Stimulated activated CD8-positive, alpha-beta memory T cell treated with anti-CD3 and anti-CD28 coated beads, Interleukin-2, amount 100 ng/mL, for 48 hours (primary cell): ENCODE results near the gene LILRB2.
A peak's percentile ranks its signal among the peaks of the same experiment; 100 is the strongest.
"Not testable (repeated sequence)": the region's sequence is repeated elsewhere in the genome, so short reads cannot be mapped to it uniquely, and the experiment has no call there.

ENCODE experiments used
- DNase-seq, 2 donors: peaks; one replicate each; pipeline ENCODE4 v3.0.0-alpha.2; 2020; ENCODE audit warnings: low read depth in 2 of 2

Gene LILRB2

DNA sequence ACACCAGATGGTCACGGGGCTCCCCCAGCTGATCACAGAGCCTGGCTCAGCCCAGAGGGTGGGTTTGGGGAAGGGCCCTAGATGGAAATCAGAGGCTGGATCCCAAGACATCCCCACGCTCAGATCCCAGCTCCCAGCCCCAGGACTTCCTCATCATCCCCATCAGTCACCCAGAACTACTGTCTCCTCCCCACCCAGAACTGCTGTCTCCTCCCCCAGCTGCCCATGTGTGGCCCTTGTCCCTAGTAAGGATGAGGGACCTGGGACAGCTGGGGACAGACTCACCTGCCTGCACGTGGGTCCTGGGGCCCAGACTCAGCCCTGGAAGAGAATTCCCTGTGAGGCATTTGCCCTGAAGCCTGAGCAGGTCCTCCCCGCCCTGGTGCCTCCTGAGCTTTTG, 38.7 kb downstream of the LILRB2 start:
- not testable (repeated sequence) for DNase-seq

DNA sequence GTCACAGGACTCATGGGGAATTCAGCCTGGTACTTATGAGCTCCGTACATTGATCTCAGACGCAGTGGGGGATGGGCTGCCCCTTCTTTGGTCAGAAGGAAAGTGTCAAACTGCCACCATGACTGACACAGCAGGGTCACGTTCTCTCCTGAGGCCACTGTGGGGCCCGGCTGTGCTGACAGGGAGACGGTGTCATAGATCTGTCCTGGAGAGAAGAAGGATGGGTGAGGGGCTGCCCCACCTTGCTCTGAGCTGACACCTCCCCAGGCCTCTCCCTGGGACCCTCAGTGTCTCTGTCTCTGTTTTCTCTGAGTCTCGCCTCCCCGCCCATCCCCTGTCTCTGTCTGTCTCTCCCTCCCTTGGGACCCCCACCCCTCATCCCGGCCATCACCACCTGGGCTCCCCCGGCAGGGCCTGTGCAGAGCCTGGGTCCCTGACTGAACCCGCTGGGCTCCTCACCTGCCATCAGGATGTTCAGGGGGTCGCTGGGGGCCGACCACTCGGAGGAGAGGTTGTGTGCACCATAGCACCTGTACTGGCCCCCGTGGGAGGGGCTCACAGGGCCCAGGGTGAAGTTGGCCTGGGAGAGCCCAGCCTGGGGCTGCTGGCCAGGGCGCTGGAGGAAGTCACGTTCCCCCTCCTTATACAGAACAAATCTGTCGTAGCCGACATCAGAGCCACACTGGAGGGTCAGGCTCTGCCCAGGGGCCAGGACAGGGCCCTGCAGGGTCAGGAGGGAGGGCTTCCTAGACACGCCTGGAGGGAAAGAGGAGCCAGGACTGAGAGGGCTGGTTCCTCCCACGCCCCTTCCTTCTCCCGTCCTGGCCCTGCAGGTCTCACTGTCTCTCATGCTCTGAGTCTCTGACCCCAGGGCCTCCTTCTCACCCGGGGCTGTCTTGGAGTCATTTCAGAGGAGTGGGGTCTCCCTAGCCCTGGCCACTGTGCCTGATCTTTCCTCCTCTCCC, 40.3 kb downstream of the LILRB2 start:
- DNase-seq, result not testable (repeated sequence)

DNA sequence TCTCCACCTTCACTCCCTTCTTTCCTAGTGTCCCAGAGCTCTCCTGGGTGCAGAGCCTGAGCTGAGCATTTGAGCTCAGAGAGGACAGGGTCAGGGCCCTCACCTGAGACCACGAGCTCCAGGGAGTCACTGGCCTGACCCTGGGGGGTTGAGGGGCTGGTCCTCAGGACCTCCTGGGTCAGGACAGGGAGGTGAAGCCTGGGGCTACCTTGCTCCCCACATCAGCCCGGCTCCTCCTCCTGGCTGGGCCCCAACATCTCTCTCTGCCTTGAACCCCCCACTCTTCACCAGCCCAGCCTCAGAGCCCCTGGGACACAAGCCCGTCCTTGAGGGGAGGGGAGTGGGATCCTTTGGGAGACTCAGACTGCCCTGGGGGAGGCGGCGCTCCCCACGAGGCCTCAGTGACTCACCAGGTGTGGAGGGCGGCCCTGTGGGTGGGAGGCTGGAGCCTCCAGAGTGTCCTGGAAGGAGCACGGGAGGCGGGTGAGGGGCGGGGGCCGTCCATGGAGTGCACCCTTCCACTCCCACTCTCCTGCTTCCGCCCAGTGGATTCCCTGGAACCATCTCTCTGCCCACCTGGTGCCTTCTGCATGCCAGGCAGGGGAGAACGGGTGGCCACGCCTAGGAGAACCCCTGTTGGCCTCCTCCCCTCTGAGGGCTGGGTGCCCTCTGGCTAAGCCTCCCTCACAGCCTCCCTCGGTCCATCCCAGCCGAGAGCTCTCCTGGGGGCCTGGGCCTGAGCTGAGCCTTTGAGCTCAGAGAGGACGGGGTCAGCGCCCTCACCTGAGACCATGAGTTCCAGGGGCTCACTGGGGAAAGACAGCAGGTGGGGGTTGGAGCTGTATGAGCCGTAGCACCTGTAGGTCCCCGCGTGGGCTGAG, 41.2 kb downstream of the LILRB2 start:
- DNase-seq, result not testable (repeated sequence)

DNA sequence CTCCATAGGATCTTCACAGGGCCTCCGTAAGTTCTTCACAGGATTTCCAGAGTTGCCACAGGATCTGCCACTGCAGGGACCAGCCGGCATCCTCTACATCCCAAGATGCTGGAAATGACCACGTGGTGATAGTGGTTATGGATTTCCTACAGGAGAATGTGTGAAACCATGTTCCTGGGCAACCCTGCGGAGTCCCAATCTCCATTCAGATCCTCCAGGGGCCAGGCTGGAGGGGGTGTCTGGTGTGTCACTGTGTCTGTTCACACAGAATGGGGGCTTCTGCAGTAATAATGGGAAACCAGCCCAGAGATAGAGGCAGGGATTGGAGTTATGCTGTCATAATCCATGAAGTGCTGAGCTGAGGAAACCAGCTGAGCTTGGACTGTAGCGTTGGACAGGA, 47.0 kb downstream of the LILRB2 start:
- no peak for DNase-seq

DNA sequence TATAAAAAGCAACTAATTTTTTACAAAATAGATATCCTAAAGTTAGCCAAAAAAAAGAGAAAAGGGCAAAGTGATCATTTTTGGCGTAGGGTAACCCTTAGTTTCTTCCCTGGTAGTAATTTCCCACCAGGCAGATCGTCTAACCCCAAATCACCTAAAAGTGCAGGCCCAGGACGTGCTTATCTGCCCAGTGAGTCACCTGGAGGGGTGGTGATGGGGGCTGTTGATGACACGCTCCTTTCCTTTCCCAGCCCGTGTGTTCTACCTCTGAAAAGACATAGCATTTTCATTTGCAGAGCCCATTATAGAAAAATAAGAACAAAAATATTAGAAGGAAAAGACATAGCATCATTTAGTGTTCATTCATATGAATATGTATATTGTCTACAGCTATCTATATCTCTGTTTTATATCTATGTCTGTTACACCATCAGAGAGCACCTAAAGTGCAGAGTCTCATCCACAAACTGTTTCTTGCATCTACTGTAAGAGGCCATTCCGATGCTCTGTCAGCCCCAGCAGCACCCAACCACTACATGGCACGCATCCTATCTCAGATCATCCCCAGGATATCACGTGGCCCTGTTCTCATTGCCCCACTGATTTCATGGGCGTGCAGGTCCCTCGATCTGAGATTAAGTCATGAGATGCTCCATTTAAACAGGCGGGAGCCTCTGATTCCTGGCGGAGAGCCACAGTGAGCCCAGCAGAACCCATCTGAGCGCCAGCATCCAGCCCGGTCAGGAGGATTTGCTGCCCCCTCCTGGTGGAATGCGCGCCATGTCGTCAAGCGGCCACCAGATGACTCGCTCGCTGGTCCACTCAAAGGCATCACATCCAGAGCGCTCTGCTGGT, 49.6 kb downstream of the LILRB2 start:
- peak; percentile 70 to 86 for DNase-seq

DNA sequence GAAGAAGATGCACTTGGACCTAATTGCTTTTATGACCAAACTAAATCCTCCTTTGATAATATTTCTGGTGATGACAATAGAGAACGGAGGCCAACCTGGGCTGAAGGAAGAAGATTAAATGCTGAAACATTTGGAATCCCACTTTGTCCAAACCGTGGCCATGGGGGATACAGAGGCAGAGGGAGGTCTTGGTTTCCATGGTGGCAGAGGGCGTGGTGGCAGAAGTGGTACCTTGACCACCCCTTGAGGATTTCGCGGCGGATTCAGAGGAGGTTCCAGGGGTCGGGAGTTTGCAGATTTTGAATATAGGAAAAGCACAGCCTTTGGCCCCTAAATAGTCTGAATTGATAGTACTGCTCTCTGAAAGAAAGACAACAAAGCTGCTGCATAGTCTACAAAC, 50.9 kb downstream of the LILRB2 start:
- DNase-seq, result no peak

DNA sequence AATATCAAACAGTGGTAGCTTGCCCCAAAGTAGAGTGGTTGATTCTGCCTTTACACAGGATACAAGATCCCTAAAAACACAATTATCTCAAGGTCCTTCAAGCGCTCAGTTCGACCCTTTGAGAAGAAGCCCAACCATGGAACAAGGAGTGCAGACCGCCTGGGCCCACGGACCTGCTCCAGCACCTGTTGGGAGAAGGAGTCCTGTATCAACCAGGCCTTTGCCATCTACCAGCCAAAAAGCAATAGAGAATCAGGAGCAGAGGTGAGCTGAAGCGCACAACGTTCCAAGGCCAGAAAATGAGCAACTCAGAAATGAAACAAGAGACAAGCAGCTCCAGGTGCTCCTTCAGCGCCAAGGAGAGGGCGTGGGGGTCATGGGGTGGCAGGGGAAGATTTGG, 51.8 kb downstream of the LILRB2 start:
- no peak for DNase-seq

DNA sequence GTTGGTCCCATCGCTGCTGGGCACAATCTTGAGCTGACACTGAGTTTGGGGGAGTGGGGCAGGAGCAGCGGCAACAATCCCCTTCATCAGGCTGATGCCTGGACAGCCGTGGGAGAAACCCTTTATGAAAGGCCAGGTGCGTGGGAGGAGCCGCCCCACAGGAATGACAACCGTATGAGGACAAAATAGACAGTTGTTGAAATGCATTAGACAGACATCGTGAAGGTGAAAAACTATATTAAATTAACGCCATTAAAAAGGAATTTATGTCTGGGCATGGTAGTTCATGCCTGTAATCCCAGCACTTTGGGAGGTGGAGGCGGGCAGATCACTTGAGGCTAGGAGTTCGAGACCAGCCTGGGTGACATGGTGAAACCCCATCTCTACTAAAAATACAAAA, 56.3 kb downstream of the LILRB2 start:
- not testable (repeated sequence) for DNase-seq

DNA sequence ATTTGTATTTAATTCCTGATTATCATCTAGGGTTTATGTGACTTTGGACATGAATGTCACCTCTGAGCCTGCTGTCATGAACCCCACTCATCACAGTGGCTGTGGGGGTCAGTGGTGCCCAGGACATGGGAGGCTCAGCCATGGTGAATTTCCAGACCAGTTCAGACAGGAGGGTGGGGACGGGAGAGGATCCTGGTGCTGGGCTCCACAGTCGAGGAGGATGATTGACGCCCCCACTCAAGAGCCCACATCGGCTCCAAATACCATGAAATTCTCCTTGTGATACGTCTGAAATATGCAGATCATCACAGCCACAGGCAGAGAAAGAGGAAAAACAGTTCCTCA, 57.0 kb downstream of the LILRB2 start:
- not testable (repeated sequence) for DNase-seq
